GM12878 (cell line): Measurements from ENCODE around the gene LDLRAD4. TPM values are rescaled to one million over a fixed set of nuclear protein-coding genes. Genes with fewer than 3 reads are reported as not detected.

ENCODE experiments used
- ATAC-seq: fragments of 200-7000 bp; cut with Tn5 transposase; 3 replicates; pipeline ENCODE4 v1.9.1; 2020; ENCODE audit warnings: mild to moderate bottlenecking, moderate library complexity
- BruUV-seq: library from RNA; stranded (reverse); fragments of 400-500 nt; replicated peaks from 2 replicates; lab custom pipeline; 2021; lab: Mats Ljungman, UMichigan
- CTCF ChIA-PET: fragments of 300-600 bp; sonication (Branson Sonifier 250); formaldehyde crosslinking; extraction: SDS; loops from one replicate; lab custom pipeline; 2021; ENCODE audit warnings: inconsistent platforms; lab: Yijun Ruan, JAX
- POLR2A ChIA-PET: fragments of 350-600 bp; formaldehyde crosslinking; extraction: SDS; loops from one replicate; lab custom pipeline; 2021; ENCODE audit warnings: inconsistent platforms; lab: Charles Lee
- RAD21 ChIA-PET: fragments of 300-600 bp; sonication (Branson Sonifier 250); formaldehyde crosslinking; loops from one replicate; lab custom pipeline; 2023; ENCODE audit warnings: antibody characterized with exemption; ENCODE audit not compliant: unreplicated experiment; lab: Charles Lee
- SMC1A ChIA-PET: fragments of 300-600 bp; sonication (Branson Sonifier 250); formaldehyde crosslinking; loops from one replicate; lab custom pipeline; 2023; ENCODE audit not compliant: unreplicated experiment, uncharacterized antibody; lab: Charles Lee
- DNase-seq: peaks from one replicate; pipeline ENCODE4 v3.0.0-alpha.2; 2011; ENCODE audit warnings: low read depth, low spot score
- FAIRE-seq: peaks from 3 replicates; lab custom pipeline; 2011; peaks lifted over from hg19 to GRCh38; lab: Jason Lieb, UNC
- H2AFZ ChIP-seq: 2 replicates; pipeline ENCODE4 v1.6.0; 2011; ENCODE audit warnings: low read depth, low read length, control low read depth; ENCODE audit not compliant: control insufficient read depth
- H3K27ac ChIP-seq: 2 replicates; pipeline ENCODE4 v1.5.1; 2011; ENCODE audit warnings: control low read depth; ENCODE audit not compliant: control insufficient read depth, insufficient read depth
- H3K27me3 ChIP-seq, 2 experiments: replicated peaks in 1 of 2; 2 replicates each; pipeline versions ENCODE4 v1.6.0 to v1.6.1; 2011; ENCODE audit warnings: low read length in 1 of 2; ENCODE audit not compliant: control insufficient read depth in 2 of 2, insufficient read depth in 2 of 2
- H3K36me3 ChIP-seq, 2 experiments: 2 replicates each; pipeline ENCODE4 v1.5.1; 2011; ENCODE audit warnings: low read length in 1 of 2; ENCODE audit not compliant: control insufficient read depth in 2 of 2, insufficient read depth in 2 of 2
- H3K4me1 ChIP-seq: 2 replicates; pipeline ENCODE4 v1.6.1; 2011; ENCODE audit warnings: mild to moderate bottlenecking, low read length, moderate library complexity, mixed read lengths; ENCODE audit not compliant: control insufficient read depth, insufficient read depth
- H3K4me2 ChIP-seq: 2 replicates; pipeline ENCODE4 v1.6.0; 2011; ENCODE audit warnings: control low read depth; ENCODE audit not compliant: control insufficient read depth, insufficient read depth
- H3K4me3 ChIP-seq: fragments of 200-600 bp; sonication (generic); 2 replicates; pipeline ENCODE4 v1.5.1; 2016
- H3K79me2 ChIP-seq: 2 replicates; pipeline ENCODE4 v1.6.0; 2011; ENCODE audit warnings: low read length; ENCODE audit not compliant: control insufficient read depth, insufficient read depth
- H3K9ac ChIP-seq: 2 replicates; pipeline ENCODE4 v1.8.0; 2011; ENCODE audit warnings: low read length, control low read depth, mixed read lengths; ENCODE audit not compliant: control insufficient read depth, insufficient read depth
- H3K9me3 ChIP-seq: replicated peaks from 3 replicates; pipeline ENCODE4 v1.5.1; 2011; ENCODE audit warnings: mild to moderate bottlenecking, low read length; ENCODE audit not compliant: control insufficient read depth, insufficient read depth
- H4K20me1 ChIP-seq: 2 replicates; pipeline ENCODE4 v1.6.0; 2011; ENCODE audit not compliant: control insufficient read depth, insufficient read depth
- CHD1 ChIP-seq: IDR thresholded peaks from 2 replicates; pipeline ENCODE4 v1.6.1; 2012; ENCODE audit warnings: low read depth, low read length, improper control_type of control experiment
- CTCF ChIP-seq, 3 experiments: IDR thresholded peaks in 2 of 3; conservative IDR thresholded peaks in 1 of 3; 2 replicates each; pipeline ENCODE4 v1.5.1; 2011; ENCODE audit warnings: low read depth in 3 of 3, low read length in 3 of 3, mild to moderate bottlenecking in 3 of 3, control low read depth in 2 of 3, moderate library complexity in 2 of 3, inconsistent platforms in 1 of 3, mixed read lengths in 1 of 3; ENCODE audit not compliant: control insufficient read depth in 2 of 3, insufficient read depth in 1 of 3; ENCODE audit errors: extremely low read depth in 1 of 3
- RAD21 ChIP-seq: IDR thresholded peaks from 2 replicates; pipeline ENCODE4 v1.6.1; 2011; ENCODE audit warnings: mild to moderate bottlenecking, low read depth, low read length, moderate library complexity; ENCODE audit not compliant: insufficient read depth
- WGBS: methylation state at CpG from one replicate; pipeline ENCODE4 v1.1.6; 2016; ENCODE audit warnings: low lambda C conversion rate; ENCODE audit not compliant: insufficient replicate concordance, insufficient coverage; ENCODE audit errors: missing lambda C conversion rate; 5-methylcytosine and 5-hydroxymethylcytosine counted together
- in situ Hi-C: fragments of 300-500 bp; cut with MboI; formaldehyde crosslinking; loops from 9 replicates; pipeline ENCODE4 v1.14.3; 2018; ENCODE audit warnings: mixed read lengths
- intact Hi-C: fragments of 100-400 bp; cut with micrococcal nuclease; formaldehyde crosslinking; loops from one replicate; pipeline ENCODE4 v1.14.2; 2022; ENCODE audit not compliant: unreplicated experiment
- polyA plus RNA-seq, 11 experiments: library from polyadenylated mRNA; depleted of rRNA in 4 of 11; unstranded in 6 of 11; stranded (reverse) in 5 of 11; fragments of >200 nt; fragmentation: Nextera tagmentation in 4 of 11; fragmentation: Illumina TruSeq in 1 of 11; extraction: Ambion mirVana in 4 of 11; extraction: Trizol in 1 of 11; gene quantifications; 1 replicate in 1 of 11; 2 replicates in 10 of 11; pipeline versions ENCODE4 v1.2.1 to v1.2.3, GENCODE V29; 2011 to 2016; ENCODE audit warnings: inconsistent platforms in 2 of 11, missing spikeins in 2 of 11, low read depth in 1 of 11
- total RNA-seq, 4 experiments: library from RNA; depleted of rRNA in 3 of 4; stranded (reverse); fragments of >200 nt in 3 of 4; fragmentation: Illumina TruSeq in 1 of 4; extraction: Trizol in 1 of 4; gene quantifications; 2 replicates each; pipeline versions ENCODE4 v1.2.1 to v1.2.3, GENCODE V29; 2013 to 2021

Gene LDLRAD4
- total and polyA plus RNA-seq, 10 of the 15 experiments (the other 5 are each of a cell fraction or from before 2014, with no cell fraction given): 2.7 to 16.8 (median 11.2) TPM

GRCh38 chr18:13680612-13681011, 462.1 kb downstream of the LDLRAD4 start:
- intact Hi-C loops: no loop called here

More at GRCh38 chr18:13680612-13681011, 462.1 kb downstream of the LDLRAD4 start:
- ATAC-seq (peak; percentile 38; the same call in 1 of the 3 replicates), FAIRE-seq (no peak), DNase-seq (no peak)
- no TSS peak for BruUV-seq
- ChIA-PET RAD21 (no interaction called here), POLR2A (interaction anchor here (1.3 kb wide), 1 partner anchor 44 kb away, joined by 3 read pairs; no protein-coding TSS in a partner anchor), SMC1A (no interaction called here), CTCF (no interaction called here)
- no peak overlapping the region for H3K4me3 ChIP-seq
- H3K9me3 ChIP-seq: no peaks in the 10 kb centered on the region
- no peak overlapping the region for H3K27ac ChIP-seq
- H3K9ac ChIP-seq: no peak overlapping the region
- peaks cover 0 to 5% of the 10 kb centered on the region in 2 experiments; a peak in 1 of 4 replicates for H3K36me3 ChIP-seq
- H3K4me2 ChIP-seq: no peak overlapping the region
- 95% methylated on average over 5 of the region's 5 CpGs for WGBS
- H3K79me2 ChIP-seq: peaks cover 9% of the 10 kb centered on the region
- peaks cover 13% of the 10 kb centered on the region for H3K4me1 ChIP-seq
- TF ChIP-seq CTCF (IDR thresholded peaks at IDR 0.05 in 2 of 3, conservative IDR thresholded peaks at IDR 0.05 in 1 of 3; ENCODE audit: control insufficient read depth in 2 of 3, extremely low read depth in 1 of 3, insufficient read depth in 1 of 3, low read depth in 3 of 3, low read length in 3 of 3) (peak in 2 of 3 experiments; percentile 13 to 21; a peak in 1 of 6 replicates), RAD21 (no peak), CHD1 (no peak)
- H2AFZ ChIP-seq: no peak overlapping the region
- no peaks in the 10 kb centered on the region for H3K27me3 ChIP-seq
- H4K20me1 ChIP-seq: no peaks in the 10 kb centered on the region
- in situ Hi-C loops: no loop called here
